H9 (cell line): ENCODE results near the gene OTOF. TPM values are rescaled to one million over a fixed set of nuclear protein-coding genes. Genes with fewer than 3 reads are reported as not detected.

Experiments
- DNase-seq: peaks from one replicate; pipeline ENCODE4 v3.0.0-alpha.2; 2017
- H2AFZ ChIP-seq: one replicate; pipeline ENCODE4 v1.6.1; 2013; ENCODE audit warnings: mild to moderate bottlenecking, low read length, control low read depth, moderate library complexity
- H2AK5ac ChIP-seq: 2 replicates; pipeline ENCODE4 v1.6.1; 2013; ENCODE audit warnings: low read length, control low read depth, mixed read lengths; ENCODE audit not compliant: insufficient read length
- H2BK120ac ChIP-seq: one replicate; pipeline ENCODE4 v1.6.1; 2013; ENCODE audit warnings: low read depth, mild to moderate bottlenecking, low read length, control low read depth, inconsistent platforms; ENCODE audit not compliant: poor library complexity, severe bottlenecking
- H2BK12ac ChIP-seq: 2 replicates; pipeline ENCODE4 v1.6.1; 2013; ENCODE audit warnings: low read length, control low read depth, mixed read lengths, low read depth; ENCODE audit not compliant: insufficient read length
- H2BK15ac ChIP-seq: 2 replicates; pipeline ENCODE4 v1.6.1; 2013; ENCODE audit warnings: low read depth, low read length, control low read depth
- H2BK20ac ChIP-seq: one replicate; pipeline ENCODE4 v1.6.1; 2013; ENCODE audit warnings: low read depth, mild to moderate bottlenecking, low read length, control low read depth, inconsistent platforms; ENCODE audit not compliant: poor library complexity, severe bottlenecking
- H2BK5ac ChIP-seq: 2 replicates; pipeline ENCODE4 v1.6.1; 2013; ENCODE audit warnings: low read length, control low read depth, mixed read lengths; ENCODE audit not compliant: insufficient read length
- H3K14ac ChIP-seq: 2 replicates; pipeline ENCODE4 v1.6.1; 2013; ENCODE audit warnings: low read length, control low read depth; ENCODE audit not compliant: insufficient read depth
- H3K18ac ChIP-seq: 2 replicates; pipeline ENCODE4 v1.6.1; 2013; ENCODE audit warnings: low read depth, mild to moderate bottlenecking, mixed read lengths, low read length, control low read depth; ENCODE audit not compliant: insufficient read length
- H3K23ac ChIP-seq: 2 replicates; pipeline ENCODE4 v1.6.1; 2013; ENCODE audit warnings: low read length, control low read depth, mixed read lengths, low read depth; ENCODE audit not compliant: insufficient read length
- H3K23me2 ChIP-seq: 2 replicates; pipeline ENCODE4 v1.6.1; 2013; ENCODE audit warnings: low read depth, mild to moderate bottlenecking, mixed read lengths, low read length, control low read depth; ENCODE audit not compliant: insufficient read length, poor library complexity, severe bottlenecking
- H3K27ac ChIP-seq: 2 replicates; pipeline ENCODE4 v1.5.1; 2013; ENCODE audit warnings: low read length, control low read depth, mixed read lengths, low read depth; ENCODE audit not compliant: insufficient read length
- H3K27me3 ChIP-seq: 2 replicates; pipeline ENCODE4 v1.6.1; 2013; ENCODE audit warnings: low read length, control low read depth, inconsistent platforms; ENCODE audit not compliant: insufficient read depth
- H3K4ac ChIP-seq: 2 replicates; pipeline ENCODE4 v1.6.1; 2013; ENCODE audit warnings: low read depth, mild to moderate bottlenecking, control low read depth, inconsistent platforms, low read length, moderate library complexity
- H3K4me1 ChIP-seq: 2 replicates; pipeline ENCODE4 v1.6.1; 2013; ENCODE audit warnings: low read length, control low read depth, inconsistent platforms; ENCODE audit not compliant: insufficient read depth
- H3K4me2 ChIP-seq: 2 replicates; pipeline ENCODE4 v1.6.1; 2013; ENCODE audit warnings: low read length, control low read depth, mixed read lengths; ENCODE audit not compliant: insufficient read length, insufficient read depth
- H3K56ac ChIP-seq: 2 replicates; pipeline ENCODE4 v1.6.1; 2013; ENCODE audit warnings: low read depth, mild to moderate bottlenecking, mixed read lengths, low read length, control low read depth; ENCODE audit not compliant: insufficient read length
- H3K79me1 ChIP-seq: 2 replicates; pipeline ENCODE4 v1.6.1; 2013; ENCODE audit warnings: low read depth, mild to moderate bottlenecking, moderate library complexity, low read length, control low read depth, inconsistent platforms; ENCODE audit not compliant: insufficient read depth, poor library complexity, severe bottlenecking
- H3K79me2 ChIP-seq: 2 replicates; pipeline ENCODE4 v1.6.1; 2013; ENCODE audit warnings: low read length, control low read depth, inconsistent platforms; ENCODE audit not compliant: insufficient read depth
- H3K9ac ChIP-seq: 2 replicates; pipeline ENCODE4 v1.6.1; 2013; ENCODE audit warnings: low read length, control low read depth, mixed read lengths; ENCODE audit not compliant: insufficient read length; ENCODE audit errors: extremely low read depth
- H3K9me3 ChIP-seq: one replicate; pipeline ENCODE4 v1.6.1; 2013; ENCODE audit warnings: low read depth, low read length, inconsistent platforms; ENCODE audit not compliant: control insufficient read depth
- H3T11ph ChIP-seq: one replicate; pipeline ENCODE4 v1.6.1; 2013; ENCODE audit warnings: mild to moderate bottlenecking, low read length, control low read depth, inconsistent platforms
- H4K20me1 ChIP-seq: one replicate; pipeline ENCODE4 v1.6.1; 2013; ENCODE audit not compliant: control insufficient read depth, insufficient read length, insufficient read depth
- H4K5ac ChIP-seq: 2 replicates; pipeline ENCODE4 v1.6.1; 2013; ENCODE audit warnings: low read depth, mild to moderate bottlenecking, mixed read lengths, low read length, control low read depth; ENCODE audit not compliant: insufficient read length
- H4K8ac ChIP-seq: replicated peaks from 2 replicates; pipeline ENCODE4 v1.6.1; 2013; ENCODE audit warnings: low read length, control low read depth, mixed read lengths, low read depth; ENCODE audit not compliant: insufficient read length
- H4K91ac ChIP-seq: 2 replicates; pipeline ENCODE4 v1.6.1; 2013; ENCODE audit warnings: low read depth, mild to moderate bottlenecking, moderate library complexity, mixed read lengths, low read length, control low read depth; ENCODE audit not compliant: insufficient read length
- H3K27ac Mint-ChIP-seq, 3 experiments: 2 replicates in 2 of 3; 3 replicates in 1 of 3; pipeline ENCODE4 v1.8.0; 2020 to 2021; ENCODE audit warnings: mixed read lengths in 3 of 3, mild to moderate bottlenecking in 1 of 3, moderate library complexity in 1 of 3
- H3K27me3 Mint-ChIP-seq: 2 replicates; pipeline ENCODE4 v1.8.0; 2021; ENCODE audit warnings: low read depth, mild to moderate bottlenecking, moderate library complexity, mixed read lengths
- H3K36me3 Mint-ChIP-seq, 3 experiments: 2 replicates in 2 of 3; 3 replicates in 1 of 3; pipeline ENCODE4 v1.8.0; 2020 to 2021; ENCODE audit warnings: low read depth in 3 of 3, mixed read lengths in 3 of 3; ENCODE audit not compliant: insufficient read depth in 1 of 3
- H3K4me1 Mint-ChIP-seq, 2 experiments: 2 replicates each; pipeline ENCODE4 v1.8.0; 2020; ENCODE audit warnings: mixed read lengths in 2 of 2
- H3K4me3 Mint-ChIP-seq, 2 experiments: 2 replicates in 1 of 2; 3 replicates in 1 of 2; pipeline ENCODE4 v1.8.0; 2020 to 2021; ENCODE audit warnings: mild to moderate bottlenecking in 2 of 2, mixed read lengths in 2 of 2, moderate library complexity in 1 of 2
- H3K9me3 Mint-ChIP-seq, 2 experiments: 2 replicates in 1 of 2; 3 replicates in 1 of 2; pipeline ENCODE4 v1.8.0; 2020; ENCODE audit warnings: mild to moderate bottlenecking in 2 of 2, mixed read lengths in 2 of 2, moderate library complexity in 1 of 2
- CTCF ChIP-seq: fragments of 200-600 bp; sonication (generic); conservative IDR thresholded peaks from 3 replicates; pipeline ENCODE4 v1.8.0; 2021; ENCODE audit warnings: antibody characterized with exemption, mild to moderate bottlenecking
- WGBS: extraction: QIAGEN DNeasy Blood & Tissue Kit; methylation state at CpG from one replicate; pipeline ENCODE4 v1.1.7; 2013; ENCODE audit warnings: missing lambda C conversion rate, low lambda C conversion rate, mixed read lengths; ENCODE audit not compliant: insufficient read length; ENCODE audit errors: extremely low coverage; 5-methylcytosine and 5-hydroxymethylcytosine counted together
- total RNA-seq: library from RNA; stranded (reverse); gene quantifications from 2 replicates; pipeline ENCODE4 v1.2.1, GENCODE V29; 2021

OTOF gene
- total RNA-seq, 1 experiment from 2014 or later = 0.35 TPM

GRCh38 chr2:26428846-26429245 is 49.1 kb downstream of the OTOF start:
- H2BK5ac ChIP-seq = no peak overlapping the region
- no peak overlapping the region for H3K9ac ChIP-seq
- no peaks in the 10 kb centered on the region for H4K20me1 ChIP-seq
- peaks cover 3% of the 10 kb centered on the region for H3K23me2 ChIP-seq
- H3K56ac ChIP-seq = no peak overlapping the region
- no peak for DNase-seq
- no peaks in the 10 kb centered on the region for H3K9me3 Mint-ChIP-seq
- no peak overlapping the region for H3K23ac ChIP-seq
- H4K5ac ChIP-seq = no peak overlapping the region
- H3K27me3 ChIP-seq = no peaks in the 10 kb centered on the region
- H3K4me1 Mint-ChIP-seq = peaks cover 0 to 8% of the 10 kb centered on the region in 2 experiments; a peak in 2 of 4 replicates
- H3K36me3 Mint-ChIP-seq = no peaks in the 10 kb centered on the region
- H4K91ac ChIP-seq = no peak overlapping the region
- H2BK120ac ChIP-seq = no peak overlapping the region
- no peak overlapping the region for H3K4me3 Mint-ChIP-seq
- H3K79me2 ChIP-seq = no peaks in the 10 kb centered on the region
- no peak overlapping the region for H2BK20ac ChIP-seq
- 0 out of 2 replicates have a peak, but pooled peaks cover 1% of the 10 kb centered on the region for H3K4me1 ChIP-seq
- no peak overlapping the region for H3K14ac ChIP-seq
- H3K4me2 ChIP-seq = no peak overlapping the region
- peaks cover 2% of the 10 kb centered on the region; the same call in 1 of the 2 replicates for H3K27me3 Mint-ChIP-seq
- H2BK15ac ChIP-seq = no peak overlapping the region
- no peak overlapping the region for H3K27ac Mint-ChIP-seq
- H3K4ac ChIP-seq = no peak overlapping the region
- no peak for TF ChIP-seq CTCF
- no peak overlapping the region for H2BK12ac ChIP-seq
- H3K27ac ChIP-seq = no peak overlapping the region
- no peak overlapping the region for H3K18ac ChIP-seq
- no peaks in the 10 kb centered on the region for H3K9me3 ChIP-seq
- no peak overlapping the region for H4K8ac ChIP-seq
- H2AFZ ChIP-seq = no peak overlapping the region
- no peak overlapping the region for H2AK5ac ChIP-seq
- no peak overlapping the region for H3T11ph ChIP-seq
- WGBS = no CpG with 5 or more reads among the region's 2 CpGs
- no peaks in the 10 kb centered on the region for H3K79me1 ChIP-seq
